K562 (cell line): ENCODE results near the gene TMEM266.

Experiments used
- GABPB1 ChIP-seq: sonication (generic); formaldehyde crosslinking; IDR thresholded peaks from 2 replicates; pipeline ENCODE4 v1.8.0; 2022; ENCODE audit warnings: mild to moderate bottlenecking, missing genetic modification reagents
- TF ChIP-seq, protein P1 (sequence below): fragments of 250-450 bp; sonication (Bioruptor Pico); IDR thresholded peaks from 2 replicates; pipeline ENCODE4 v1.8.0; 2022; ENCODE audit warnings: moderate library complexity, mild to moderate bottlenecking, inconsistent platforms

DNA sequence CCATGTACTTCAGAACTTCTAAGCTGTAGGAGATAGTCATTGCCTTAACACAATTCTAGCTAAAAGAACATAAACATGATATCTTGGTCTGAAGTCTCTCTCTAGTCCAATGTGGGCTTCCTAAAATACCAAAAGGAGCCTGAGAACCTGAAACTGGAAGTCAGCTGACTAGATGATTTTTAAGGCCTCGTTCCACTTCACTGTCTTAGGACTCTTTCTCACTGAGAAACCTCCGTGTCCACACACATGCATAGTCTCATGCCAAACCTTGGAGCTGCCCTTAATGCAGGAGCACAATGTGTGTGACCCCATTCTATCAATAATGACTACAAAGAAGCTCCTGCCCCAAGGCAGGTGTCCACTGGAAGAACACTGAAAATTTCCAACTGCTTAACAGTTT is 163.7 kb downstream of the TMEM266 start:
- TF ChIP-seq, protein P1, sequence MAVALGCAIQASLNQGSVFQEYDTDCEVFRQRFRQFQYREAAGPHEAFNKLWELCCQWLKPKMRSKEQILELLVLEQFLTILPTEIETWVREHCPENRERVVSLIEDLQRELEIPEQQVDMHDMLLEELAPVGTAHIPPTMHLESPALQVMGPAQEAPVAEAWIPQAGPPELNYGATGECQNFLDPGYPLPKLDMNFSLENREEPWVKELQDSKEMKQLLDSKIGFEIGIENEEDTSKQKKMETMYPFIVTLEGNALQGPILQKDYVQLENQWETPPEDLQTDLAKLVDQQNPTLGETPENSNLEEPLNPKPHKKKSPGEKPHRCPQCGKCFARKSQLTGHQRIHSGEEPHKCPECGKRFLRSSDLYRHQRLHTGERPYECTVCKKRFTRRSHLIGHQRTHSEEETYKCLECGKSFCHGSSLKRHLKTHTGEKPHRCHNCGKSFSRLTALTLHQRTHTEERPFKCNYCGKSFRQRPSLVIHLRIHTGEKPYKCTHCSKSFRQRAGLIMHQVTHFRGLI (CRISPR knock-in tag) = no peak
- no peak for TF ChIP-seq GABPB1
